GM21576 (cell line): Measurements from ENCODE around the gene GDPD4.

Source experiments
- ATAC-seq: cut with Tn5 transposase; IDR thresholded peaks from one replicate; pipeline ENCODE4 v1.9.1; 2021; ENCODE audit warnings: mild to moderate bottlenecking, moderate library complexity; ENCODE audit not compliant: unreplicated experiment

Gene GDPD4

DNA sequence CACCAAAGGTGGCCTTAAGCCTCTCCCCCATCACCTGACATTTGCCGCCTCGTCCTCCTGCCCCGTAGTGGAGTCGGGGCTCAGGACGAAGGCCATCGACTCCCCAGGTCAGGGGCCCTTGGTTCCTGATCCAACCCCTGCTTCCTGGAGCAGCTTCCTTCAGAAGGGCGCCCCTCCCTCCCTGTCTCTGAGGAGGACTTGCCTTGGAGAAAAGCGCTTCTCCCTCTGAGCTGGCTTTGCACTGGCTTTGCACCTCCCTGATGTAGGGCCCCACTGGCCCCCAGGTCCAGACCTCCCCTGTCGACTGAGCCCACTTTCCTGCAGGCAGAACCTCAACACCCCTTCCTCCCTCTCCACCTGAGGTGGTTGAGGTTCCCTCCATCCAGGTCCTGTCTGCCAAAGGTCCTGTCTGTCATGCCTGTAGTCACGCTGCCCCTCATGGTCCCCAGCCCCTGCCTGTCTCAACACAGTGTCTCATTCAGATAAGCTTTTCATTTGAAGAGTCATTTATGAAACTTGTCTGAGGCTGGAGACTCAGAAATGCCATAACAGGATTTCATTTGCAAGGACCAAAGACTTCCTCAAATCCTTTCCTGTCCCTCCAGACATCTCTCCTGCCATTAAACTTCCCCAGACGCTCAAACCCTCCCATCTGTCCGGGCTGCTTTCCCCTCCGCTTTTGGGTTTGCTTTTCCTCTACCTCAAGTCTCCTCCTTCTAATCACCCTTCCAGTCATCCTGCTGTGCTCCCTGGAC is 95.0 kb downstream of the GDPD4 start:
- ATAC-seq = no peak

DNA sequence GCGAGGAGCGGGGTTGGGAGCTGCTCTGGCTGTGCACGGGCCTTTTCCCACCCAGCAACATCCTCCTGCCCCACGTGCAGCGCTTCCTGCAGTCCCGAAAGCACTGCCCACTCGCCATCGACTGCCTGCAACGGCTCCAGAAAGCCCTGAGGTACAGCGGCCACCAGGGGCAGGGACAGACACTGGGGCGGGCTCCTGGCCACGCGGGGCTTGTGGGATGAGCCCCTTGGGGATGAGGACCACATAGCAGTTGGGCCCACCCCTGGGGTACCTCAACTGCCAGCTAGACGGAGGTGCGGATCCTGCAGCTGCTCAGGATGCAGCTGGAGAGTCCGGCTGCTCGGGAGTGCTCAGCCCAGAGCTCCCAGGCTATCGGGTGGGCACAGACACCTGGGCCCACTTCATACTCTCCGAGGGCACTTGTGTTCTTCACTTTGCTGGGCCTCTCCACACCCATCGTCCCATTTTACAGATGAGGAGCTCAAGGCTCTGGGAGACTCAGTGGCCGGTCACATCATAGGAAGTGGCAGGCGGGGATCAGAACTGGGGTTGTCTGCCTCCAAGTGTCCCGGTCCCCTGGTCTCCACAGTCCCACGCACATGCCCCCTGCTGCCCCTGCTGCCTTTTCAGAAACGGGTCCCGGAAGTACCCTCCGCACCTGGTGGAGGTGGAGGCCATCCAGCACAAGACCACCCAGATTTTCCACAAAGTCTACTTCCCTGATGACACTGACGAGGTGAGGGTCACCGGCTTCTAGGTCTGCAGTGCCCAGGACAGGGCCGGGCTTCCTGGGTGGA is 95.8 kb downstream of the GDPD4 start:
- ATAC-seq = no peak

DNA sequence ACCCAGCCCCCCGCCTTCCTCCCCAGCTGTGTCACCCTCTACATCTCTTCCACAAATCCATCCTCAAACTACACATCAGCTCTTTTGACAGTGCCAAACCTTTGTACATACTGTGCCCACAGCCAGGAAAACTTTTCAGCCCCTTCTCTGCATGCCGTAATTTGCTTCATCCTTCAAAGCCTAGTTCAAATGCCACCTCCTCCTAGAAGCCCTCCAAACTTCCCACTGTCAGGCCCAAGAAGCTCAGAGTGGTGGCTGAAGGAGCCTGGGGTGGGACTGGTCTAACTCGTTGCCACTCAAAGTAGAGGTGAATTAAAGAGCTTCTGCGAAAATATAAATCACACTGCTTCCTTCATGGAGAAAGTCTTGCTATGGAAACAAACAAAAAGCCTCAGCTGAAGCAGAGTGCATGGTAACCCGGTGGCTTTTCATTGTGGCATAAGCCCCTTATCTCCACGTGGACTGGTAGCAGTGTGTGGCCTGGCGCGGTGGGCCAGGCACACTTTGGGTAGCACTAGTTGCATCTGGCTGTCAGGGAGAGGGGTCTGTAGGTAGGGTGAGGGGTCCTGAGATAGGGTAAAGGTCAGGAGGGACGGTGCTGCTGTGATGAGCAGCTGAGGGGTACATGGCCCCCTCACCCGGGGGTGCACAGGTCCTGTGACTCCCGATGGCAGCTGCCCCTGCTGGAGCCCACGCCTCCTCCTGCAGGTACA is 96.6 kb downstream of the GDPD4 start:
- ATAC-seq = no peak

DNA sequence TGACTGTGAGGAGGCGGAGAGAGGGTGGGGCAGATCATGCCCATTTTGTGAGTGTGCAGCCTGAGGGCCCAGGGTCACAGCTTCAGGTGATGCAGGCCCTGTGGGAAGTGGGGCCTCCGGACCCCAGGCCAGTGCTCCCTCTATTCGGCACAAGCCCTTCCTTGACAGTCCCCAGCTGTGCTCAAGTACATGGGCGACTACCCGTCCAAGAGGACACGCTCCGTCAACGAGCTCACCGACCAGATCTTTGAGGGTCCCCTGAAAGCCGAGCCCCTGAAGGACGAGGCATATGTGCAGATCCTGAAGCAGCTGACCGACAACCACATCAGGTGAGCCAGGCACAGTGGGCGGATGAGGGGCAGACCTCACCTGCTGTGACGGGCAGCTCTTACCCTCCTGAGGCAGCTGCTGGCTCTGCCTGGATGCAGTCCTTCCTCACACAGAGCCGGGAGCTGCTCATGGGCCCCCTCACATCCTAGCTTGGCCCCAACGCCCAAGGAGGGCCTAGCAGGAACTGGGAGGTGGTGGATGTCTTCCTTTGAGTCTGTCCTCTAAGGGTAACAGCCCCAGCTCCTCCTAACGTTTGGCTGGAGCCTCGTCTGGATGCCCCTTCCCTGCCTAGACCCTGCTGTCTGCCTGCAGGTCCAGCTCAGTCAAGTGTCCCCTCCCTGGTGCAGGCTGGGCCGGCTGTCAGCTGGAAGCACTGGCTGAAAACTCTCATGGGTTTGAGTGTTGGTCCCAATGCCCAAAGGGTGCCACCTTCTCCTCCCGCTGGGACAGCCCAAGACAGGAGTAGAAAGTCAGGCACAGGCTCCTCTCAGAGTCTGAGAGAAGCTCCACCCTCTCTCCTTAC is 97.4 kb downstream of the GDPD4 start:
- ATAC-seq = no peak

DNA sequence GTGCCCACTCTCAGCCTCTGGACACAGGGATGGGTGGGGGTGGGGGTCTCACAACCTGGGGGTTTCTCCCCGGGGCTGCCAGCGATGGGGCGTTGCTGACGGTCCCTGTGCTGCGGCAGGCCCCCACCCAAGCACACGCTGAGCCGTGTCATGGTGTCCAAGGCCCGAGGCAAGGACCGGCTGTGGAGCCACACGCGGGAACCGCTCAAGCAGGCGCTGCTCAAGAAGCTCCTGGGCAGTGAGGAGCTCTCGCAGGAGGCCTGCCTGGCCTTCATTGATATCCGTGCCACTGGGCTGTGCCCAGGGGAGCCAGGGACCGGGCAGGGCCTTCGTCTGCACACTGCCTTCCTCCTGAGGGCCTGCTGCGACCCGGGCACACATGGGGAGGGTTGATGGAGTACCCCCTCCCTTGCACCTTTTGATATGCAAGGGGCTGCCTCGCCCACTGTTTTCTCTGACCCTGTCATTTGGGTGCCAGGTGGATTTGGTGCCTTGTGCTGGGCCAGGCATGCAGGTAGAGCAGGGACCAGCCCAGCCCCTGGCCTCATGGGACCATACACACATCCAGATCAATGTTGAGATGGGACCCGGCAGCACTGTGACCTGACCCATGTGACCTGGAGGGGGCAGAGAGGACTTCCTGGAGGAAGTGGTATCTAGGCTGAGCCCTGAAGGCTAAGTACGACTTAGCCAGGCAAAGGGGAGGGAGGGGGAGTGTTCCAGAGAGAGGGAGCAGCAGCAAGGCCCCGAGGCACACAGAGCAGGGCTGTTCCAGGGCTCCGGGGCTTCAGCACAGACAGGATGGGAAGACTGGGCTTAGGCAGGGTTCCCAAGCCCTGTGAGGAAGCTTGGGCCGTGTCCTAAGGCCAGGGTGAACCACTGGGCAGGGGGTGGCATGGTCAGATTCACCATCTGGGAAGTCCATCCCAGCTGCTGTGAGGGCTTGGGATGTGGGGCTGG is 98.3 kb downstream of the GDPD4 start:
- no peak for ATAC-seq

DNA sequence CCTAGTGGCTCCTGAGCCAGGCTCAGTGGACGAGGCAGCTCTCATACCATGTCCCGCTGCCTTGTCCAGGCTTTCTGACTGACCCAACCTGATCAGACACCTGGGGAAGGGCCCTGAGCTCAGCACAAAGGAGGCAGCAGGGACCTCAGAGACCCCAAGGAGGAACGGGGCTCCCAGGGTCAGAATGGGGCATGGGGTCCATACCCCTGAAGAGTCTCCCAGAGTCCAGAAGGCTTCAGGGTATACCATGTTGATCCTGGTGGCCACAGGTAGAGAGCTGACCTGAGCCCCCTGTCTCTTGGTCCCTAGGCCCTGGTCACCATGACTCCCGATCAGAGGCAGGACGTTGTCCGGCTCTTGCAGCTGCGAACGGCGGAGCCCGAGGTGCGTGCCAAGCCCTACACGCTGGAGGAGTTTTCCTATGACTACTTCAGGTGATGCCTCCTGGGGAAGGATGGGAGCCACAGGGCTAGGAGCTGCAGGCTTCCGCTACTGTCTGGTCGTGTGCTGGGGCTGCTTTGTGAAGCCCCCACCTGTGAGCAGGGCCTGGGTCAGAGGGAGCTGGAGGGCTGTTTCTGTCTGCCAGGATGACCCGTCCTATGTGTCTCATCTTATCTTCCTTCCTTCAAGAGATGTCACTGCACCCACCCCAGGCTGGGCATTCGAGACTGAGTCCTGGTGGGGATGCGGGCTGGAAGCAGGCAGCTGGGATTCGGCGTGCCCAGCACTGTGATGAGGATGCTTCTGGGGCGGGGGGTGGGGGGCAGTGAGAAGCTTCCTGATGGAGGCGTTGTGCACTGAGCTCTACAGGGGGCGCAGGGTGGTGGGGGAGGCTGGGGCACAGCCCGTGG is 99.3 kb downstream of the GDPD4 start:
- no peak for ATAC-seq

DNA sequence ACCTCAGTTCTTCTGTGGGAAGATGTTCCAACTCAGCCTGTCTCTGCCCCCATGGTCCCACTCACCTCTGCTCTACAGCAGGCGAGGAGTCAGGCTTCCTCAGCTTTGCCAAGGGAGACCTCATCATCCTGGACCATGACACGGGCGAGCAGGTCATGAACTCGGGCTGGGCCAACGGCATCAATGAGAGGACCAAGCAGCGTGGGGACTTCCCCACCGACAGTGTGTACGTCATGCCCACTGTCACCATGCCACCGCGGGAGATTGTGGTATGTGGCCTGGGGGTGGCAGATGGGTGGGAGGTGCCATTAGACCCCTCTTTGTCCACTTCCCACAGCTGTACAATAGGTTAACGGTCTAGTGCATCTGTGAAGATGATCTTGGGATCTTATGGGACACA is 100.1 kb downstream of the GDPD4 start:
- no peak for ATAC-seq

DNA sequence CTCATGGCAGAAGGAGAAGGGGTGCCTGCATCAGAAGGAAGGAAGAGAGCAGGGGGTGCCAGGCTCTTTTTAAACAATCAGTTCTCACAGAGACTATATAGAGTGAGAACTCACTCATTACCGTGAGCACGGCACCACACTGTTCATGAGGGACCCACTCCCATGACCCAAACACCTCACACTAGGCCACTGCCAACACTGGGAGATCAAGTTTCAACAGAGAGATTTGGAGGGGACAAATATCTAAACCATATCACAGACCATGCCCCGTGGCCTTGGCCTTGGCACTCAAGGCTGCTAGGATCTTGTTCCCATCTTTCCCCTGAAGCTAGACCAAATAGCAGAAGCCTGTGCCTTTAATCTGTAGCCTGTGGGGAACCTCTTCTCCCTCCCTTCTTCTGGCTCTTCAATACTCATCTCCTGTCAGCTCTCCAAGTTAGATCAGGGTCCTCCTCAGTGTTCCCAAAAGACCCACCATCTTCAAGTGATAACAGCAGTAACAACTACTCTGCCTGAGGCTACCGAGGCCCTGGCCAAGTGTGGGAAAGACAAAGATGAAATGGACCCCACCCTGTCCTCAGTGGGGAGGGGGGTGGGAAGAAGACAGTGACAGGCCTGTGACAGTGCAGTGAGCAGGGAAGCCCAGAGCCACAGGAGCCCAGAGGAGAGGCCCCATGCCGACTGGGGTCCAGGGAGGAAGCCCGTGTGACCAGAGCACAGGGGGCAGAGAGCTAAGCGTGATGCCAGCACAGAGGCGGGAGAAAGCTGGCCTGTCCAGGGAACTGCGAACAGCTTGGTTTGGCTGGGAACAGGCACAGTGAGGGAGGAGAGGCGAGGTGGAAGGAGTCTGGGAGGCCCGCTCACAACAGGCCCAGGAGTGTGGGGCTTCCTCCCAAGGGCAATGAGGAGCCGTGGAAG is 100.9 kb downstream of the GDPD4 start:
- ATAC-seq = no peak

DNA sequence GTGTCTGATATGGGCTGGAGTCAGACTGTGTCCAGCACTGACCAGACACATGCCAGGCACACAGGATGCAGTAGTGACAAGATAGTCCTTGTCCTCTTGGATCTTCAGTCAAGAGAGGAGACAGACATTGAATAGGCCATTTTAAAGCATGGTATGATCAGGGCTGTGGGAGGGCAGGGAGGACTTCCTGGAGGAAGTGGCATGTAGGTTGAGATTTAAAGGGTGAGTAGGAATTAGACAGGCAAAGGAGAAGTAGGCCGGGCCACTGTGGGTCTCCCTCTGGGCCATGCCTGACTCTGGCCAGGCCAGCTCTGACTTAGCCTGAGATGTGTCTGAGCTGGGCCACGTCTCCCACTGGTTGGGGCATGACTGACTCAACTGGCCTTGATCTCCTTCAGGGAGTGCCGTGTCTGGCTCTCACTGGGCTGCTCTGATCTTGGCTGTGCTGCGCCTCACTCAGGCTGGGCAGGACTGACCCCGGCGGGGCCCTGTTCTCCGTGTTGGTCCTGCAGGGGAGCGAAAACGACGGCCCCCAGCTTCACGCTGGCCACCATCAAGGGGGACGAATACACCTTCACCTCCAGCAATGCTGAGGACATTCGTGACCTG is 102.2 kb downstream of the GDPD4 start:
- ATAC-seq = no peak

DNA sequence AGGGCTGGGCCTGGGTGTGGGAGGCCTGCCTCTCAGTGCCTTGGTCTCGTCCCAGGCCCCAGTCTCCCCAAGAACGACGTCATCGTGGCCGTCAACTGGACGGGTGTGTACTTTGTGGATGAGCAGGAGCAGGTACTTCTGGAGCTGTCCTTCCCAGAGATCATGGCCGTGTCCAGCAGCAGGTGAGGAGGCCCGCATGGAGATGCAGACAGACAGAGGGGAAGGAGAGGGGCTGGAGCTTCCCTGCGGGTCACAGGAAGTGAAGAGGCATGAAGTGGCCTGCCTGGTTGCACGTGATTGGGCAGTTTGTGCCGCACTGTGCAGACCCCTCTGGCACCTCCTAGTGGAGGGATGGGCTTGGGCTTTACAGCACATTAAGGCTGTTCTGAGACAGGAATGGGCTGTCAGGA is 103.0 kb downstream of the GDPD4 start:
- no peak for ATAC-seq

DNA sequence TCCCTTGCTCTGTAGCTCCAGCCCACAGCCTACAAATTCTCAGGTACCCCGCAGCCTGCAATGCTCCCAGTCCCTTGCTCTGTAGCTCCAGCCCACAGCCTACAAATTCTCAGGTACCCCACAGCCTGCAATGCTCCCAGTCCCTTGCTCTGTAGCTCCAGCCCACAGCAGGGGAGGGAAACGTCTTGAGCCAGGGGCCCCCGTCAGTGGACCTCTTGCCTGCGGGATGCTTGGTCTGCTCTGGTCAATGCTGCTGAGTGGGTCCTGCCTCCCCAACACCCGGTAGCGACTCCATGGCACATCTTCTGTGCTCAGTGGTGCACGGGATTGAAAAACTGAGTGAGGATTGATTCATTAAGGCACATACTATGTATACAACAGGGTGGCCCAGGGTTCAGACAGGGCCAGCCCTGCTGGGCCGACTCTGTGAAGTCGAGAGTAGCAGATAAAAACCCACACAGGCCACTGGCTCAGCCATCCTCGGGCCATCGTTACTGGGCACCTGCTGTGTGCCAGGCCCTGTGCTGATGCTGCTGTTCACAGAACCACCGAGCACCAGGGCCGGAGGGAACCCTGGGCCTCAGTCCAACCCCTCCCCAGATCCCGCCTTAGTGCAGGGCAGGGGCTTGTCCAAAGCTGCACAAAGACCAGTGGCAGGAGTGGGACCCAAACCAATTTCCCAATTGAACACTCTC is 103.7 kb downstream of the GDPD4 start:
- no peak for ATAC-seq

DNA sequence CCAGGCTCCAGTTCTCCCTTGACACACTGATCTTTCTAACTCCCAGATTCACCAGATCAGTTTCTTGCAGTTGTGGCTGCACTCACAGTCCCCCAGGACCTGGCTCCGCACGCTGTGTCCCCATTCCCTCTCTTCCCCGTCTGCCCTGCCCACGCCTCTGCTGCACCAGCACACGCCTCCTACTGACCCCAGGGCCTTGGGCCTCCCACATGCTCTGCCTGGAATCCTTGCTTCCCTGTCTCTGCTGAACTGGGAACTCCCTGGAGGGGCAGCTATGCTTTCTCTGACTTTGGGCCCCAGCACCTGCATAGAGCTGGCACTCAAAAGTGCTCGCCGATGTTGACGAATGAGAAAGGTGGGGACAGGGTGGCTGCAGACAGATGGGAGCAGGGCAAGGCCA is 104.5 kb downstream of the GDPD4 start:
- ATAC-seq = no peak

DNA sequence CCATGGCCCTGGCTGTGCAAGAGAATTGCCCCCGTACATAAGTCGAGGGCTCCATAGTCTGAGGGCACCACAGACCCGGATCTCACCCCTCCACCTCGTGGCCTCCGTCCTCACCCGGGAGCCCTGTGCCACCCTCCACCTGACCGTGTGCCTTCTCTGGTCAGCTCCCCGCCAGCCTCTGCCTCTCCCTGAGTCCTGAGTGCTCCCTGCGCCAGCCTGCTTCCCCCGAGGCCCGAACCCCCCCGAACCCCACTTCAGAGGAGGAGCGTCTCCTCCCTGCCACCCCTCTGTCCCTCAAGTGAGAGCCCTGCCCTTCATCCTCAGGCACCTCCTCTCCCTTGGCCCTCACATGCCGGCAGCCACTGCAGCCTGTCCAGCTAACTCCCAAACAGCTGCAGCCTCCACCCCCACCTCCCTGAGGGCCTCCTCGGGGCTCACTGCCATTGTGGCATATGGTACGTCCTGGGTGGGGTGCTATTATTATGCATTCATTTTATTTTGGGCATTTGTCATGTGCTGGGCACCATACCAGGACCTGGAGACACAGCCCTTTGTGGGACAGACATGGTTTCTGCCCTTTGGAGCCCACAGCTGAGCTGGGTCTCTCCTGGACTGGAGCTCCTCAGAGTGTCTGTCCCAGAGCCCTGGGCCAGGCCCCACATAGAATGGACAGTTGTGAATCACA is 106.3 kb downstream of the GDPD4 start:
- ATAC-seq = no peak

DNA sequence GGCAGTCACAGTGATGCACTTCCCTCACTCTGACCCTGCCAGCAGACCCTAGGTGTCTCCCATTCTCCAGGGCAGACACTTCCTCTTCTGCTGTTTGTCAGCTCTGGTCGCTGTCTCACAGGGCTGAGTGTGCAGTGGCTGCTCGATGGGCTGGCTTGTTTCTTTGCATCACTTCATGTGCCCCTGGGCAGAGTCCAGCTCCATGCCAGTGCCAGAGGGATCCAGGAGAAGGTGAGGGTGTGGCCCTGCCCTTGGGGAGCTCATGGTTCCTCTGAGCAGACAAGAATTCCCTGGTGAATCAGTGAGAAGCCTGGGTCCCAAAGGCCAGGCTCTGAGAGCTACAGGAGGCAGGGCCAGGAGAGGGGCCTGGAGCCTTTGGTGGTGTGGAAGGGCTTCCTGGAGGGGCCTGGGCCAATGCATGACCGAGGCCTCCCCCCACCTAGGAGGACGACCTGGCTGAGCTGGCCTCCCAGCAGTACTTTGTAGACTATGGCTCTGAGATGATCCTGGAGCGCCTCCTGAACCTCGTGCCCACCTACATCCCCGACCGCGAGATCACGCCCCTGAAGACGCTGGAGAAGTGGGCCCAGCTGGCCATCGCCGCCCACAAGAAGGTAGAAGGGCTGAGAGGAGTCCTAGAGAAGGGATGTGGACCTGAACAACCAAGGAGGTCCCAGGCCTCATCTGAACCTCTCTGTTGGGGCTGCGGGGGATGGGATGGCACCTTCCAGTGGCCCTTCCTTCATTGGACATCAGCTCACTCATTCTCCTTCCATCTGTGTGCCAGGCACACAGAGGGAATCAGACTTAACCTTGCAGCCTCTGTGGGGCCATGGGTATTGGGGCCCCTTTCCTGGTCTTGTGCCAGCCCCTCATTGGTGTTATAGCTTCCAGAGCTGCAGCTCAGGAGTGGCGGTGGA is 107.3 kb downstream of the GDPD4 start:
- no peak for ATAC-seq

DNA sequence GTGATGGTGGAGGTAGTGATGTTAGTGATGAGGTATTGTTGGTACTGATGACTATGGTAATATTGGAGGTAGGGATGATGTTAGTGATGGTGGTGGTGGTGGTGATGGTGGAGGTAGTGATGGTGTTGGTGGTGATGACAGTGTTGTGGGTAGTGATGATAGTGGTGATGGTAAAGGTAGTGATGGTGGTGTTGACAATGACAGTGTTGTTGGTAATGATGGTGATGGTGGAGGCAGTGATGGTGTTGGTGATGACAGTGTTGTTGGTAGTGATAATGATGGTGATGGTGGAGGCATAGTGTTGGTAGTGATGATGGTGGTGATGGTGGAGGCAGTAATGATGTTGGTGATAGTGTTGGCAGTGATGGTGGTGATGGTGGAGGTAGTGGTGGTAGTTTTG is 108.3 kb downstream of the GDPD4 start:
- ATAC-seq = no peak
